Stimulated activated CD4-positive, alpha-beta T cell treated with anti-CD3 and anti-CD28 coated beads, TNF-alpha, amount 100 ng/mL, for 24 hours (primary cell): Measurements from ENCODE around the gene IL6R.
A peak's percentile ranks its signal among the peaks of the same experiment; 100 is the strongest.
"Not testable (repeated sequence)": the region's sequence is repeated elsewhere in the genome, so short reads cannot be mapped to it uniquely, and the experiment has no call there.

Source experiments
- DNase-seq, 3 experiments: peaks; one replicate each; pipeline ENCODE4 v3.0.0-alpha.2; 2020; ENCODE audit warnings: low read depth in 3 of 3

IL6R gene

DNA sequence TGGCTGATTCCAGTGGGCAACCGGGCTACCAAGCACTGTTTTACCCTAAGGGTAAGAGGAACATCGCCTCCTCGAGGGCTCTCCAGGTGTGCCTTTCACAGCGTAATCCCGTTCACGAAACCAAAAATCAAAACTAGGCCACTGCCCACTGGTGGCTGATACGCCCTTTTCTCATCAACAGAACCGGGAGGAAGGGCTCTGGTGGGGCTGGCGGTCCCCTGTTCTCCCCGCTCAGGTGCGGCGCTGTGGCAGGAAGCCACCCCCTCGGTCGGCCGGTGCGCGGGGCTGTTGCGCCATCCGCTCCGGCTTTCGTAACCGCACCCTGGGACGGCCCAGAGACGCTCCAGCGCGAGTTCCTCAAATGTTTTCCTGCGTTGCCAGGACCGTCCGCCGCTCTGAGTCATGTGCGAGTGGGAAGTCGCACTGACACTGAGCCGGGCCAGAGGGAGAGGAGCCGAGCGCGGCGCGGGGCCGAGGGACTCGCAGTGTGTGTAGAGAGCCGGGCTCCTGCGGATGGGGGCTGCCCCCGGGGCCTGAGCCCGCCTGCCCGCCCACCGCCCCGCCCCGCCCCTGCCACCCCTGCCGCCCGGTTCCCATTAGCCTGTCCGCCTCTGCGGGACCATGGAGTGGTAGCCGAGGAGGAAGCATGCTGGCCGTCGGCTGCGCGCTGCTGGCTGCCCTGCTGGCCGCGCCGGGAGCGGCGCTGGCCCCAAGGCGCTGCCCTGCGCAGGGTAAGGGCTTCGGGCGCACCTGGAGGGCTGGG lies at the start of gene IL6R:
TSS of gene IL6R (plus strand) at position 360 of the 763 bp plus-strand sequence. CDS start at position 647, 287 bp downstream.
- peak in 2 of 3 experiments; percentile 54 to 69 for DNase-seq

DNA sequence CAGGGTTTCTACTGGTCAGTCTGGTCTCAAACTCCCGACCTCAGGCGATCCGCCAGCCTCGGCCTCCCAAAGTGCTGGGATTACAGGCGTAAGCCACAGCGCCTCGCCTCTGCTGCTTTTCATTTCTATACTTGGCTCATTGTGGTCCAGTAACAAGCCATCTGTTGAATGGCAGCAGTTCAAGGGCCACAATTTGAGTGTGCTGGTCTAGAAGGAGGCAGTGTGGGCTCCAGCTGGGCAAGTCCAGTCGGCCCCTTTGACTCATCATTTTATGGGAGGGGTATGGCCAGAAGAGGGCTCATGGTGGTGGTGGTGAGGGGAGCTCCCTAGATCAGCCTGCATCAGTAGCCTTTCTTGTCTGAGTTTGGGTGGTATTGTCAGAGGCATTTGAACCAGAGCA lies 46.6 kb upstream of the IL6R start:
- no peak for DNase-seq

DNA sequence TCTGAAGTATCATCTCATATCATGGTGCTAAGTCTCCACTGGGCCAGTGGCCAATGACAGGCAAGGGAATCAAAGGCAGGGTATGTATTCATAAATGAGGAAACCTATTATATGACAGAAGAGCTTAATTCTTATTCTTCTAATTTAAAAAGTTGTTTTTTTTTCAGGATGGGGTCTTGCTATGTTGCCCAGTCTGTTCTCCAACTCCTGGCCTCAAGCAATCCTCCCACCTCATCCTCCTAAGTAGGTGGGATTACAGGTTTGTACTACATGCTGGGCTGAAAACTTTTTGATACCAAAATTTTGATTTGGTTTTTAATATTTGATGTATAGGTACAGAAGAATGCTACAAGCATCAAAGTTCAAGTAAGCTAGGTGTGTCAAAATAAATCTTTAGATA lies 44.9 kb upstream of the IL6R start:
- DNase-seq: no peak

DNA sequence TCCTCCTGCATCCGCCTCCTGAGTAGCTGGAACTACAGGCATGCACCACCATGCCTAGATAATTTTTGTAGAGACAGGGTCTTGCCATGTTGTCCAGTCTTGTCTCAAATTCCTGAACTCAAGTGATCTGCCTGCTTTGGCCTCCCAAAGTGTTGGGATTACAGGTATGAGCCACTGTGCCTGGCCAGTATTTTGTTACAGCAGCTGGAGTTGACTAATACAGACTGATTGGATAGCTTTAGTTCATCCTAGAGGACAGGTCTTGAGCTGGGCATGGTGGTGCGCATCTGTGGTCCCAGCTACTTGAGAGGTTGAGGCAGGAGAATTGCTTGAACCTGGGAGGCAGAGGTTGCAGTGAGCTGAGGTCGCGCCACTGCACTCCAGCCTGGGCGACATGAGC lies 44.3 kb upstream of the IL6R start:
- DNase-seq: not testable (repeated sequence)

DNA sequence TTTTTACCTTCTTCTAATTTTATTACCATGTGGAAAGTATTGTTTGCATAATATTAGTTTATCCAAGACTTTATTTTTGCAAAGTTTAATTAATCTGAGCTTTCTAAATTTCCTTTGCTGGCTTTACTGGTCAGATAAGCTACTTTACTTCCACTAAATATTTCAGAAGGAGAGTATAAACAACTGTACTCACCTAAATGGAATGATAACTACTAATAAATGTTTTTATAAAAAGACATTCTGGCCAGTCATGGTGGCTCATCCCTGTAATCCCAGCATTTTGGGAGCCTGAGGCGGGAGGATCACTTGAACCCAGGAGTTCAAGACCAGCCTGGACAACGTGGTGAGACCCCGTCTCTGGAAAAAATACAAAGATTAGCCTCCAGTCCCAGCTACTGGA lies 43.8 kb upstream of the IL6R start:
- DNase-seq: no peak

DNA sequence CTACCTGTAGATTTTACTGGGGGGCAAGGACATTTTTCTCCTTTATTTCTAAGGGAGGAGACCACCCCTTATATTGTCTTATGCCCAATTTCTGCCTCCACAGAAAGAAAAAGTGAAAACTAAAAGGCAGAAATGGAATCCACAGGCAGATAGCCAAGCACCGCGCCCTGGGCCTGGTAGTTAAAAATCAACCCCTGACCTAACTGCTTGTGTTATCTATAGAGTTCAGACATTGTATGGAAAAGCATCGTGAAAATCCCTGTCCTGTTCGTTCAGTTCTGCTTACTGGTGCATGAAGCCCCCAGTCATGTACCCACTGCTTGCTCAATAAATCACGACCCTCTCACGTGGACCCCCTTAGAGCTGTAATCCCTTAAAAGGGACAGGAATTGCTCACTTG lies 33.7 kb upstream of the IL6R start:
- DNase-seq: no peak

DNA sequence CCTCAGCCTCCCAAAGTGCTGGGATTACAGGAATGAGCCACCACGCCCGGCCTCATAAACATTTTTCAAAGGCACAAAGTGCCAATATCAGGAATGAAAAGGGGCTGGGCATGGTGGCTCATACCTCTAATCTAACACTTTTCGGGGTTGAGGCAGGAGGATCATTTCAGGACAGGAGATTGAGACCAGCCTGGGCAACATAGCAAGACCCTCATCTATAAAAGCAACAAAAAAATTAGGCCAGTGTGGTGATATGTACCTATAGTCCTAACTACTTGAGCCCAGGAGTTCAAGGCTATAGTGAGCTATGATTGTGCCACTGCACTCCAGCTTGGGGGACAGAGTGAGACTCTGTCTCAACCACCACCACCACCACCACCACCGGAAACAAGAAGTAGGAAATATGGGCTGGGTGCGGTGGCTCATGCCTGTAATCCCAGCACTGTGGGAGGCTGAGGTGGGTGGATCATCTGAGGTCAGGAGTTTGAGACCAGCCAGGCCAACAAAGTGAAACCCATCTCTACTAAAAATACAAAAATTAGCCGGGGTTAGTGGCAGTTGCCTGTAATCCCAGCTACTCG lies 31.3 kb upstream of the IL6R start:
- peak in 1 of 3 experiments; percentile 12 for DNase-seq

DNA sequence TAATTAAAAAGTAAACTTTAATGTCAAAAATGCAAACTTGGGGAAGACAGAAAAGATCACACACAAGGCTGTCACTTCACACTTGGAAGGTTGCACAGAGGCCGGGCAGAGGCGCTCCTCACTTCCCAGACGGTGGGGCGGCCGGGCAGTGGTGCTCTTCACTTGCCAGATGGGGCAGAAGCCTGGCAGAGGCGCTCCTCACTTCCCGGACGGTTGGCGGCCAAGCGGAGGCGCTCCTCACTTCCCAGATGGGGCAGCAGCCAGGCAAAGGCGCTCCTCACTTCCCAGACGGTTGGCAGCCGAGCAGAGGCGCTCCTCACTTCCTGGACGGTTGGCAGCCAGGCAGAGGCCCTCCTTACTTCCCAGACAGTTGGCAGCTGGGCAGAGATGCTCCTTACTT lies 25.8 kb upstream of the IL6R start:
- DNase-seq: no peak

DNA sequence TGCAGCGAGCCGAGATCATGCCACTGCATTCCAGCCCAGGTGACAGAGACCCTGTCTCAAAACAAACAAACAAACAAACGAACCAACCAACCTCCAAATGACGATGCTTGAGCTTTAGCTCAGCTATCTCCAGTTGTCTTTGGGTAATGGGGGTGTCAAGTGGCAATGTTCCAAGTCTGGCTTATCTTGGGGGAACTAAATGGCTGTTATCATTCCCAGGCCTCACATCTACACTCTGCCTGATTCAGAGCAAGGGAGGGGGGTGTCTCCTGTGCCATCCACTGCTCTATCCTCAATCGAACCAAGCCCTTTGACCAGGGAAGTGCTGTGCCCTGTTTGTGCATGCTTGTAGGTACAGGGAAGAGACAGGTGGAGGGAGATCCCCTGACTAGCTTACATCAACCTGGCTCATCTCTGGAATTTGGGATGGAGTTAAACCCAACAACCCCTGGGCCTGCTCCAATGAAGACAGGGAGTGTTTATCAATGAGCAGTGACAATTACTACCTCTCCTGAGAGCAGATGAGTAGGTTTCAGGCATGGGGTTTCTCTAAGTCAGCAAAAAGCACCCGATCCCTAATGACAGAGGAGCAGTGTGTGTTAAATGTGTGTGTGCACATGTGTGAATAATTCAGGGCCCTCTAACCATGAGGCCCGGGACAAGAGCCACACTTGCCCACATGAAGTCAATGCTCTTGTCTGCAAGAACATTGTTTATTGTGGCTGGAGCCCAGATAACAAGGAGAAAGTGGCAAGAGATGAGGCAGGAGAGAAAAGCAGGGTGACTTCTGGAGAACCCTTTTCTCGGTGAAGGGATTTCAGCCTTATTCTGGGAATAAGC lies 20.3 kb upstream of the IL6R start:
- DNase-seq: no peak

DNA sequence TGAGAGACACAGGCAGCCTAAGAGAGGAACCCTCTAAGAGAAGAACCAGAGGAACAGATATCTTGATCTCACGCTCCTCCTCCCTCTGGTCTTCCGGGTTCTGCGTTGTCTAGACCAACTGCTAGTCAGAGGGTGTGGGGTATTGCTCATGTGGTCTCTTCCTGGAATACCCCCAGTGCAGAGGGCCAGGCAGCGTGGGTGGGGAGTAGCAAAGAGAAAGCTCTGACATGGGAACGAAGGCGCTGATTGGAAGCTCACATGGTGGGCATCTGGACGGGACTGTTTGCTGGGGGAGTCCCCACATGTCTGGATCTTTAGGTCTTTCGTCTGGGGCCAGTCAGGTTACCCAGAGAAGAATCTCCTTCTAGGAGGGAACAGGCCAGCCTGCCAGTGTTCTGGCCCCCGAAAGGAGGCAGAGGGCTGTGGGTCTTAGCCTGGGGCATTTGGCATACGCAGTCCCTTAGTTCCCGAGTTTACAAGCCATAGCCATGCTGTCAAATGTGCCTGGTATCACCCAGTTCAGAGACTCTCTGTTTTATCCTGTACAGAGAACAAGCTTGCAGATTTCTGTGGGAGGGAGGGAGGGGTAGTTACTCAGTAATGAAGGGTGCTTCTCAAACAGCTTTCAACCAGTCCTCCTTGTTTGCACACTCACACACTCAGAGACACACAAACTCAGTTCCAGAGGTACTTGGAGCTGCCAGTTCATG lies 18.3 kb upstream of the IL6R start:
- DNase-seq: peak; percentile 56 to 78 (median 78)

DNA sequence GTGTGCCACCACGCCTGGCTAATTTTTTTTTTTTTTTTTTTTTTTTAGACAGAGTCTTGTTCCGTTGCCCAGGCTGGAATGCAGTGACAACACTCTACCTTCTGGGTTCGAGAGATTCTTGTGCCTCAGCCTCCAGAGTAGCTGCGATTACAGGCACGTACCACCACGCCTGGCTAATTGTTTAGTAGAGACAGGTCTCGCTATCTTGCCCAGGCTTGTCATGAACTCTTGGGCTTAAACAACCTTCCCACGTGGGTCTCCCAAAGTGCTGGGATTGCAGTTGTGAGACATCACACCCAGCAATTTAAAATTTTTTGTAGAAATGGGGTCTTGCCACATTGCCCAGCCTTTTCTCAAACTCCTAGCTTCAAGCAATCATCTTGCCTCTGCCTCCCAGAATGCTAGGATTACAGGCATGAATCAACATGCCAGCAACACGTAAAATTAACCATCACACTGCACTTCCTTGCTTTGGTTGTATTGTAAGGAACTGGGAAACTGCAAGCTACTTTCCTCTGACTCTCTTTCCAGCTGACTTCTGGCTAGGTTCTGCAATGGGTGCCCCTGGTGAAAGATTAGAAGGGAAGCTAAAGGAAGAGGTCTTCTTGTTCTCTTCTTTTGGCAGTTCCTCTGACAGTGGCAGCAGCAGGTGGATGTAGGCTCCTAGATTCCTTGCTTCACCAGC lies 13.9 kb upstream of the IL6R start:
- no peak for DNase-seq

DNA sequence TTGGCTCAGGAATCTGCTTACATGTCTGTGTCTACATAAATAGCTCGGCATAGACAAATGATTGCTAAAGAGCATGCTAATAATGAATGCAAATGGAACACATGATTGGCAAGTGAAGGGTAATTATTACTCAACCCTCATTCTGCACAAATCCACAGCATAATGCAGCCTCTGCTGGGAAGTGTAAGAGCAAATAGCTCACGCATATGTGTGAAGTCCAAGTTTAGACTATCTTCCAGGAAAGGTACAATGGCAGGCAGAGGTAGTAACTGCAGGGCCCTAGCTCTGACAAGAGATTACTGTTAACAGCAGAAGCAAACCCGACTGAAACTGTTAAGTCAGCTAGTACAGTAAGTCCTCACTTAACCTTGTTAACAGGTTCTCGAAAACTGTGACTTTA lies 7.0 kb upstream of the IL6R start:
- DNase-seq: no peak

DNA sequence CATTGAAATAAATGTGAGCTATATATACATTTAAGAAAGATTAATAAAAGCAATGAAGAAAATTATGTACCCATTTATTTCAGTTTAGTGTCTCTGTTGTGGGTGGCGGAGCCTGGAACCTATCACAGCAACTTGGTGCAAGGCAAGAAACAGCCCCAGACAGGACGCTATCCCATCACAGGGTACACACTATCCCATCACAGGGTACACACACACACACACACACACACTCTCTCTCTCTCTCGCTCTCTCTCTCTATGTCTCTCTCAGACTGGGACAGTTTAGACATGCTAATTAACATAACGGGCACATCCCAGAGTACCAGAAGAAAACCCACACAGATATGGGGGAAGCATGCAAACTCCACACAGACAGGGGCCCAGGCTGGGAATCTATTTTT lies 6.5 kb upstream of the IL6R start:
- no peak for DNase-seq

DNA sequence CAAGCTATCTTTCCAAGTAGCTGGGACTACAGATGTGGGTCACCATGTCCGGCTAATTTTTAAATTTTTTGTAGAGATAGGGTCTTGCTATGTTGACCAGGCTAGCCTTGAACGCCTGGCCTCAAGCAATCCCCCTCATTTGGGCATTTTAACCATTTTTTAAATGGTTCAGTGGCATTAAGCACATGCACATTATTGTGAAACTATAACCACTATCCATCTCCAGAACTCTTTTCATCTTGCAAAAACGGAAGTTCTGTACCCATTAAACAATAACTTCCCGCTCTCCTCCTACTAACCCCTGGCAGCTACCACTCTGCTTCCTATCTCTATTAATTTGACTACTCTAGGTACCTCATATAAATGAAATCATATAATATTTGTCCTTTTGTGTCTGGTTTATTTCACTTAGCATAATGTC lies 4.8 kb upstream of the IL6R start:
- no peak for DNase-seq

DNA sequence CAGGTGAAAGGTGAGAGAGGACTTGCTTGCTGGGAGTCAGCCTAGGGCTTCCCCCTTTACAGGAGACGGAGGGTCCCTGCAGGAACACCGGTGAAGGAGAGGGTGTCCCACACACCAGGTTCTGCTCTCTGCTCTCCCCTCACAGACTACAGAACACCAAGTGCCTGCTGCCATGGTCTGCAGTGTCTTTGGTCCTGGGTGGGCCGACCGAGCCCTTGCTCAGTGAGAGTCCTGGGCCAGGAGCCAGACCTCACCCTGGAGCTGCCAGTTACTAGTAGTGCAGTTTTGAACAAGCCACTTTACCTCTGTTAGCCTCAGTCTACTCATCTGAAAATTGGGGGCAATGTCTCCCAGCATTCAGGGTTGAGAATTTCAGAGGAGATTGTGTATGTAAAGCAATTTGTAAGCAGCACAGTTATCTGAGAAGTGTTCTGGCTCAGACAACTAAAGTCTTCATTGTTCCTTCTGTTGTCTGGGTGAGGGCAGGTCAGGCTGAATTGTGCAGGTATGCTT lies 2.7 kb upstream of the IL6R start:
- no peak for DNase-seq

DNA sequence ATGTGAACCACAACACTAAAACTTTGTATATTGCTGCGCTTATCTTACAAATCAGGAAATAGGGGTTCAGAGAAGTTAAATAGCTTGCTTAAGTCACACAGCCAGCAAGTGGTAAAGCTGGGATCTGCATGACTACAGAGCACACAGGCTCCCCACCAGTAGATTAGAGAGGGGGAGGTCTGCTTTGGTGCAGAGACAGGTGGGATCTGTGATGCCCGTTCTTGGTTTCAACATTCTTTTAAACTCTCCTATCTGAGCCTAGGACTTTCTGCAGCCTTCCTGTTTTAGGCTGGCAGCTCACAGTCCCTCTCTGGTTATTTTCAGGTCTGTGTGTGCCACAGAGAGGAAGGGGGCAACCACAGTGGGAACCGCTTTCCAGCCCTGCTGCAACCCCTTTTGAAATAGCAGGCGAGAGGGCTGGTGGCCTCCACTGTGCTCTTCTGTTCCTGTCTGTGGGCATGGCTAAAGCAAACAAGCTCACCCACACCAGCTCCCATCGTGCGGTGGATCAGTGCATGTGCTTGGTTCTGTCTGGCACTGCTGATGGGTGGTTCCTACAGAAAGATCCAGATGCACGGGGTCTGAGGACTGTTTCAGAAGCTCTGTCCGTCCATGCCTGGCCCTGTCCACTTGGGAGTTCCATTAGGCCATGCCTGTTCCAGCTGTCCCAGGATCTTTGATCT lies 1.7 kb upstream of the IL6R start:
- no peak for DNase-seq

DNA sequence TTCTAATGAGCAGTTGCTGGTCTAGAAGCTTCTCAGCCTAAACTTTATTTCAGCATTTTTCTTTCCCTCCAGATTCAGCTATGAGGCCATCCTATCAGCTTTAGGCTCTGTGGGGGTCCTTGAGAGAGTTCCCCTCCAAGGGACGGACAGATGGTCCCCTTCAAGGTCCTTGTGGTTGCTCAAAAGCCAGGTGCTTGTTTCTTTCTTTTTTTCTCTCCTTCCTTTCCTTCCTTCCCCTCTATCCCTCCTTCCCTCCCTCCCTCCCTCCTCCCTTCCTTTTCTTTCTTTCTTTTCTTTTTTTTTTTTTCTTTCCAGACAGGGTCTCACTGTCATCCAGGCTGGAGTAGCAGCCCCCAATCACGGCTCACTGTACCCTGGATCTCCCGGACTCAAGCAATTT lies 1.2 kb upstream of the IL6R start:
- no peak for DNase-seq

DNA sequence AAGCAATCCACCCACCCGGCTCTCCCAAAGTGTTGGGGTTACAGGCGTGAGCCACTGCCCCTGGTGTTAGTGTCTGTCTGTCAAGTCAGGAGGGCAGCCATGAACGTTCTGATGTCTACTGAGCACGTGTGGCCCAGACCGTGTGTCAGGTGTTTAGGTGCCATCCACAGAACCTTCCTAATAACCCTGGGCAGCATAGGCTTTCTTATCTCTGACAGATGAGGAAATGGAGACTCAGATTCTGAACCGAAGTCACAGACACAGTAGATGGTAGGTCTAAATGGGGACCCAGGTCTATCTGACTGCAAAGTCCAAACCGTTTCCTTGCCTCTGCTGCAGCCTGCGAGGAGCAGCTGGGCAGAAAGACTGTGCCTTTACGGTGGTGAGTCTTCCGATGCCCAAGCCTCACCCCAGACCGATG lies 622 bp upstream of the IL6R start:
- DNase-seq: no peak

DNA sequence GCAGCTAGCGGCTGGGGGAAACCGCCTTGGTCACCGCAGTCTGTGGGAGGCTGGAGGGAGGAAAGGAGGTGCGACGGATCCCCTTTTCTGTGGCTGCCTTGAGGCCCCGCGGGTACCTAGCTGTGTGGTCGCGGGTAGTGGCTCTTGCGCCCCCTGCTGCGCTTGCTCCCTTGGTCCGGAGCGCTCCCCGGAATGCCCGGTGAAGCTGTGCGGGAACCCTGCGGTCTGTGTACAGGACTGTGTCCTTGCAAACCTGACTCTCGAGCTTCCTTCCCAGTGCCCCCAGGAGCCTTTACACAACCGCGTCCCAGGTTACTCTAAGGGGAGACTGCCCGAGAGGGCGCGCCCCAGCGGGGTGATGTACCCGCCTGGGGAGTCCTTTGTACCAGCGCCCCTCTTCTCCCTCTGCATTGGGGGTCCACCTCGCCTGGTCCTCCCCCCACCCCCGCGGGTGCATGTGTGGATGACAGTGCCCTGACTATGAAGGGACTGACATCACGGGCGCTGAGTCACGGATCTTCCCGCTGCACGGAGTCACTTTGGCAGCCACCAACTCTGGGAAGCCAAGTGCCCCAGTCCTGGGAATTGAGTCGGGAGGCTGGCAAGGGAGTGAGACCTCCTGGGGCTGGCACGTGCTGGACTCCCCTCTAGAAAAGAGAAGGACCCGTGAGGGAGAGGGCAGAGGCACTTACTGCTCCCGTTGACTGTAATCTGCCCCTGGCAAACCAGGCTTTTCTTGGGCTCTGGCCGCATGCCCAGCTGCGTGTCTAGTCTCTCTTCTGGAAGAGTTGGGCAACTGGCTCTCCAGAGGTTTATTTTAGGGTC lies 816 bp downstream of the IL6R start:
- peak; percentile 54 to 67 (median 56) for DNase-seq

DNA sequence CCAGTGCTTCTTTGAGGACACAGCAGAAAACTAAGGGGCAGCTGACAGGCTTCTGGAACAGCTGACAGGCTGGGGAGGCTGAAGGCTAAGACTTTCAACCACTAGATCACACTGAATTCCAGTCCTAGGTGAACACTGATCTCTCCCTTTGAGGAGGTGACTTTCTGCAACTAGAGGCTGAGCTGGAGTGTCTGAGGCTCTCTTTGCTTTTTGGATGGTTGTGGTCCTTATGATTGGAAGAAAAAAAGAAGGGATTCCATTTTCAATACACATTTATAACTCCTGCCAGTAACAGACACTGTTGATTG lies 1.4 kb downstream of the IL6R start:
- DNase-seq: no peak
